IPS-18c (cell line): Measurements from ENCODE around the gene NEK5.

Source experiments
- H3K4me3 ChIP-seq: 2 replicates; pipeline ENCODE4 v1.7.0; 2013; ENCODE audit warnings: low read depth, mild to moderate bottlenecking, low read length, moderate library complexity; ENCODE audit not compliant: insufficient read depth
- H3K9me3 ChIP-seq: one replicate; pipeline ENCODE4 v1.6.1; 2013; ENCODE audit warnings: mild to moderate bottlenecking, low read length, moderate library complexity; ENCODE audit not compliant: control insufficient read depth, insufficient read depth

Gene NEK5

DNA sequence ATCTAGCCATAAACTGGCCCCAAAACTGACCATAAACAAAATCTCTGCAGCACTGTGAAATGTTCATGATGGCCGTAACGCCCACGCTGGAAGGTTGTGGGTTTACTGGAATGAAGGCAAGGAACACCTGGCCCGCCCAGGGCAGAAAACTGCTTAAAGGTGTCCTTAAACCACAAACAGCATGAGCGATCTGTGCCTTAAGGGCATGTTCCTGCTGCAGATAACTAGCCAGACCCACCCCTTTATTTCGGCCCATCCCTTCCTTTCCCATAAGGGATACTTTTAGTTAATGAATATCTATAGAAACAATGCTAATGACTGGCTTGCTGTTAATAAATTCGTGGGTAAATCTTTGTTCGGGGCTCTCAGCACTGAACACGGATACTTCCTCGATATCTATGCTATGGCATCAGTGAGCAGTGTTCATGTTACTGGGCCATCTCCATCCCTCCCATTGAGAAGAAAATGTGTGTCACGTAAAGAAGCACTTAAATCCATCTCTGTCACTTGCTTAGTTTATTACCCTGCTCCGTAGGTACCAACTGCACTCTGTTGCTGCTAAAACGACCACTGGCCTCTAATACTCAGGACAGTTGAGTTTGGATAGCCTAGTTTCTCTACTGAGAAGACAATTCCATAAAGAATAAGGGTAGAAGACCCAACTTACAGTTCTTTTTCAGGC lies 122.9 kb downstream of the NEK5 start:
- Histone ChIP-seq H3K9me3 (peaks cover 2% of the 10 kb centered on the region), H3K4me3 (no peak overlapping the region)

DNA sequence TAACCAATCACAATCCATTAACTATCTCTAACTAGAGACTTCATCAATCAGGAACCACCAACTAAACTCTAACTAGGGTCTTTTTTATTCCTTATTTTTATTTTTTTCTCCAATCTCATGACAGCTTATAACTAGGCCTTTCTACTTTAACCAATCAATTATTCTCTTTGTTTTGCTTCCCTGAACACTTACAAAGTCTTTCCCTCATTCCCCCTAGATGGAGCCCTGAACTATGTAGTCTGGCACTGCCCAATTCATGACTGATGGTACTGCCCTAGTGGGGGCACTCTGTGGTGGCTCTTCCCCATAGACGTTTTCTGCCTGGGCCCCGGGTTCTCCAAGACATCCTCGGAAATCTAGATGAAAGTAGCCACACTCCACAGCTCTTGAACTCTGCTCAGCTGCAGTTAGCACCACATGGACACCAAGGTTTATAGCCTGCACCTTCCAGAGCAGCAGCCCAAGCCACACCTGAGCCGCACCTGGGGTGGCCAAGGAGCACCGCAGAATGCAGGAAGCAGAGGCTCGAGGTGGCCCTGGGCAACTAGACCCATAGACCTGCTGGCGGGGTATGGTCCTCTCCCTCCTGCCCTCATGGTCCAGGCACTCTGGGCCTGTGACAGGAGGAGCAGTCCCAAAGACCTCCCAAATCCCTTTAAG lies 124.2 kb downstream of the NEK5 start:
- H3K9me3 ChIP-seq = peaks cover 2% of the 10 kb centered on the region
- H3K4me3 ChIP-seq = no peak overlapping the region

DNA sequence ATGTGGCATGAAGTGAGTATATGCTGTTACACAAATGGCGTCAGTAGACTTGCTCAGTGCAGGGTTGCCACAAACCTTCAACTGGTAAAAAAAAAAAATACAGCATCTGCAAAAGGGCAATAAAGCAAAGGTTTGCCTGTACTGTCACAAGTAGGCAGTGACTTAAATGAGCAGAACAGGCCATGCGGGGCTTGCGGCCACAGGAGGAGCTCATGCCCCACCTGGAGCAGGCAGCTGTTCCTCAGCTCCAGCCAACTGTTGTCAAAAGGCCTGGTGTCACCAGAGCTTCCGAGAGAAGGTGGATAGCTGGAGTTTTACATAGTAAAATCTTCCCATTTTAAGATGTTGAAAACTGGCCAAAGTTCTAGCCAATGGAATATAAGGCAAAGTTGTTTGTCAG lies 125.3 kb downstream of the NEK5 start:
- H3K4me3 ChIP-seq = no peak overlapping the region
- peaks cover 2% of the 10 kb centered on the region for H3K9me3 ChIP-seq

DNA sequence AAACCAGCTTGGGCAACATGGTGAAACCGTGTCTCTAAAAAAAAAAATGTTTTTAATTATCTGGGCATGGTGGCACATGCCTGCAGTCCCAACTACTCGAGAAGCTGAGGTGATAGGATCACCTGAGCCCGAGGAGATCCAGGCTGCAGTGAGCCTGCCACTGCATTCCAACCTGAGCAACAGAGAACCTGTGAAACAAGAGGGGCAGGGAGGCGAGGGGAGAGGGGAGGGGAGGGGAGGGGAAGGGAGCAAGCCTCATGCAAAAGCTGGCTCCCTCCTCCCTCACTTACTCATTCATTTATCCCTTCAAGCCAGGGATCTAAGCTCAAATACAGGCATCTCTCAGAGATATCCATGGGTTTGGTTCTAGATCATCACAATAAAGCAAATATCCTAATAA lies 126.5 kb downstream of the NEK5 start:
- Histone ChIP-seq H3K4me3 (no peak overlapping the region), H3K9me3 (peaks cover 2% of the 10 kb centered on the region)

DNA sequence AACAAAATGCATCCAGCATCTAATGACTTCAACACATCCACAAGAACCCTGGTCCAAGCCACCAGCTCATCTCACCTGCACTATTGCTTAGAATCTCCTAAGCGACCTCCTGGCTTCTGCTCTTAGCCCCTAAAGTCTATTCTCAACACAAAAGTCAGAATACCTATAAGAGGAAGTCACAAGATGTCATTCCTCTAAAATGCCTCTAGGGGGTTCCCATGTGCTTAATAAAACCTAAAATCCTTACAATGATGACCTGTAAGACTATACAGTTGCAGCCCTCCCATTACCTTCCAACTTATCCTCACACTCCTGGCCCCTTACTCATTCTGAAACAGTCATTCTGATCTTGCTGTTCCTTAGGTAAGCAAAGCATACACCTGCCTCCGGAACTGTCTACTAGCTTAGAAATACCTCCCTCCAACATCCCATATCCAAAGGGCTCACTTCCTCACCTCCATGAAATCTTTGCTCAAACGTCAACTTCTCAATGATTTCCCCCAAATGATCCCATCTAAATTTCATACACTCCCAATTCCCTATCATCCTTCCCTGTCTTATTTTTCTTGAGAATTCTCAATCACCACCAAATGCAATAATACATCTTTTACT lies 127.6 kb downstream of the NEK5 start:
- Histone ChIP-seq H3K9me3 (no peaks in the 10 kb centered on the region), H3K4me3 (no peak overlapping the region)

DNA sequence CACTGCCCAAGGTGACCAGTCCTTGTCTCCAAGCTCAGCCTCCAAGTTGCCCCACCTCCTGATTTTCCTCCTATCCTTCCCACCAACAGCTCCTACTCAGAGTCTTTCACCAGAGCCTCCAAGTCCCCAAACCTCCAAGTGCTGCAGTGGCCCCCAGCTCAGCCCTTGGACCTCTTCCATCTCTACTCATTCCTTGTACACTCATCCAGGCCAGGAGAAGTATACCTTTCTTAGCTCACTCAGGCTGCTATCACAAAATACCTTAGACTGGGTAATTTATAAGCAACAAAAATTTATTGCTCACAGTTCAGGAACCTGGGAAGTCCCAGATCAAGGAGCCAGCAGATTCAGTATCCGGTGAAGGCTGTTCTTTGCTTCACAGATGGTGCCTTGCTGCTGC lies 129.0 kb downstream of the NEK5 start:
- H3K4me3 ChIP-seq = no peak overlapping the region
- no peaks in the 10 kb centered on the region for H3K9me3 ChIP-seq

DNA sequence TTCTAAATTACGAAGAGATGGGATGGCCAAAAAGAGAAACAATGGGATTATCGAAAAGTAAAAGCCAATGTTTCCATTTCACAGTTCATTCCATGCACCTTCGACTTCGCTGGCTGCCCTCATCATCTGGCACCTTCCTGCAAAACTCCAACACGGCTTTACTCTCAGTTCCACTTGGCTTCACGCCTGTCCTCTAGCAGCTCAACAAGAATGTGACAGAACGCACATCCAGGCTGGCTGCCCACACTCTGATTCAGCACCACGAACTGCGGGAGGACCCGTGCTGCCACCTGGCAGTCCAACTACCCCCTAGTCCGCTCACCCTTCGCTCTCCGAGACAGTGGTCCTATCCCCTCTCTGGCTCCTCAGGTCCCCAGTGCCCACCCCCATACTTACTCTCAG lies 129.4 kb downstream of the NEK5 start:
- Histone ChIP-seq H3K9me3 (no peaks in the 10 kb centered on the region), H3K4me3 (no peak overlapping the region)

DNA sequence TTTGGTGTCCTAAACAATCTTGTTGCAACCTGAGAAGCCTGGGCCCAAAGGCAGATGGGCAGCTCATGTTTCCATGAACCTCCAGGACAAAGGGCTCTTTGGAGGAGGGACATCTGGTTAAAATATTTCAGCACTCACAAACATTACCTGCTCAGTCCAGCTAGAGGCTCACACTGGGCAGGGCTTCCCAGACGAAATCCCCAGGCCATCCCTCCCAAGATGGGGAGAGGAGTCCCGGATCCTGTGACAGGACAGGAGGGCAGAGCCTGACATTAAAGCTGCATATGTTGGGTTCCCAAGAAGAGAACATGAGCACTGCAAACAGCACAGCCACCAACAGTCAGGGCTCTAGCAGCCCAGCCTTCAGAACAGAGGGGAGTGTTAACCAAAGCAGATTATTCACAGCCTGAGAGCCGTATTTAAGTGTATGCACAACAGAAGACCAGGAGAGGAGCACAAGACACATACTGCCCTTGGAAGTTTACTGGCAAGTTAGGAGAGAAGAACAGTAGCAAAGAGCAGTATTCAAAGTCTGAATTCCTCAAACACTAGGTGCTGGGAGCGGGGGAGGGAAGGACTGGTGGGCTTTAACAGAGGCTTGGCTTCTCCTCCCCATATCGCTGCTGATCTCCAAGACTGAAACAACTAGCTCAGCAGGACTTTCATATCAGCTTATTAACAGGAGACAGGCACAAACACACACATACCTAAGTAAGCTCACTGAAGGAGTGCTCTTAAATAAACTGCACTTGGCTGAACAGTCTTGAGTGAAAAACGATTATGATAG lies 130.0 kb downstream of the NEK5 start:
- Histone ChIP-seq H3K4me3 (no peak overlapping the region), H3K9me3 (no peaks in the 10 kb centered on the region)

DNA sequence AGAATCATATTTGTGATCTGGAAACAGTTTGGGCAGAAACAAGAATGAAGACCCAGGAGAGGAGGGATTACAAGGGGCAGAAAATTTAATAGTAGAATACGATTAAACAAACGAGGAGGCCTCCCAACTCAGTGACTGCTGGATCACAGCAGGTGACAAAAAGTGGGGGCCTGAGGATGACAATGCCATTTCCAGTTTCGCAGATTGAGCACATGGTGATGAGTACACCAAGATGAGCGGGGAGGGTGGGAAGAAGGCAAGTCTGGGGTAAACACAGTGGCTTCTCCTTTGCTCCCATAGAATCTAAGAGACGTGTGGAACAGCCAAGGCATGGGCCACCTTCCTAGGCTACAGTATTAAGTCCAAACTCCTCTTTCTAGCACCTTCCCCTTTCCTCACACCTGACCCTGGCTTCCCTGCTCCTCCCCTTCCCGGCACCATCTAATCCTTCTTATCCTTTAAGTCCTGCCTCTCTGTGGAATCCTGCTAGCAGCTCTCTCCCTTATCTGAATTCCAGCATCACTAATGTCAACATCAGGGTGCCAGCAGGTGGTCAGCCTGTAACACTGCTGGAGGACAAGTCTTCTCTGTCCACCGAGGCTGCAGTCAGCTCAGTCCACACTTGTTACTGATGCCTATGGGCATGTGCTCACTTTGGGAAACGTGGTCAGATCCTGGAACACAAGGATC lies 131.1 kb downstream of the NEK5 start:
- Histone ChIP-seq H3K4me3 (no peak overlapping the region), H3K9me3 (no peaks in the 10 kb centered on the region)

DNA sequence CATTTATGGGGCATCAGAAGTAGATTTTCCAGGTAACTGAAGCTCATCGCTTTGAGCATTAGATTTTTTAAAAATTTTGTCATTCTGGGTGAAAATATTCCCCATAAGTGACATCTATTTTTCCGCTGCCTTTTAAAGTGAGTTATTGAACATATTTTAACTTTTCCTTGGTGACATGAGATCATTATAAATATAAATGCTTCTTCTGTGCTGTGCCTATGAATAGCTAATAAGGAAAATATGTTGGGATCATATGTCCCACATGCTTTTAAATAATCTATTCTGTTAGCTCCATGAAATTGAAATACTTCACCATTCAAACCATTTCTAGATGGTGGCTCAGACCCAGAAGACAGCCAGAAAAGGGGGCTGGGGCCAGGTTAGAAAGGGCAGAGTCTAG lies 131.7 kb downstream of the NEK5 start:
- H3K9me3 ChIP-seq = no peaks in the 10 kb centered on the region

DNA sequence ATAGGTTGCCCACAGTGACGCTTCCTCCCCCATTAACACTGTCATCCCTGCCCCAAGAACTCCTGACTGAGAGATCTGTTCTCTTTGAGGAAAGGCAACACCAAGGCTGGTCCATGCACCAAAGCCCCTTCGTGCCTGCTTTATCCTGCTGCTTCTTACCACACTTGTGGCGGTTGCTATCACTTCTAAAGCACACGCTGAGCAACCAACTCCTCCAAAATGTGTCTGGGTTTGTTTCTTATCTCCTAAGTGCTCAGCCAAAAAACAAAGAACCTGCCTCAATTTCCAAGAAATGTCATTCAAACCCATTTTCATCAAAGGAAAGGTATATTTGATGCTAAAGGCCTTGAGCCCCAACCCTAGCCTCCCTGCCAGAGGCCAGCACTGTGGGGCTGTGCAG lies 132.2 kb downstream of the NEK5 start:
- Histone ChIP-seq H3K9me3 (no peaks in the 10 kb centered on the region), H3K4me3 (no peak overlapping the region)

More for the DNA sequence above, 131.7 kb downstream of the NEK5 start:
- H3K4me3 ChIP-seq = no peak overlapping the region

DNA sequence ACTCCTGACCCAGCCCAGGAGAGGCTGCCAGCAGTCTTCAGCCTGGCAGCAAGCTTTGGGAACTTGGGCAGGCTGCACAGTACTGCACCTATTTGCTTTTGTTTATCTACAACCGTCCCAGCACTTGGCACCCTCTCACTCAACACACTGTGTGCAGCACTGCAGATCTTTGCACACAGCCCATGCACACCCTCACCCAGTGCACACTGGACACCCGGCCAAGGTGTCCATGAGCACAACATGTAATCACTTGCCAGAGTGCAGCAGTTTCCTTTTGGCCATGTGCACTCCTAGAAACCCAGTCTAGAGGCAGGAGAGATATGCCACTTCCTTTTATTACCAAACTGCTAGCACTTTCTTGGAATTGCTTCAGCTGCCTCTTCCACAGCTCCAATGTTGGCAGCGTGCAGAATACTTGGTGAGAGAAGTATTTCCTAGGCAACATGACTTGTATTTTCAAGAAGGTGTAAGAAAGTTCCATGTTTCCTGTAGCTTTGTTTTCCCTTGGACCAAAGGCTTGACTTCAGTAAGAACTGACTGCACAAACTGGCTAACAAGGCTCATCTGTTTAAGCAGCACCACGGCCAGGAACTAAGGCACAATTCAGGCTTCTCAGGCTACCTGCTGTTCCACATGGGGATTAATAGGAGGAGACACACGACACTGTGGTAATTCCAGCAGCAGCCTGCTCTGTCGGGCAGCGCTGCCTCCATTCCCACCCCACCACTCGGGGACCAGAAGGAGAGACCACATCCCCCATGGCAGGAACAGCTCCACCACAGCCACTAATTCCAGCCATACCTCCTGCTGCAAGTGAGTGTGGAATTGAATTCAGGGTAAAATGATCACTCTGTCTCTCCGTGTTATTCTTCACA lies 133.0 kb downstream of the NEK5 start:
- Histone ChIP-seq H3K4me3 (no peak overlapping the region), H3K9me3 (no peaks in the 10 kb centered on the region)

DNA sequence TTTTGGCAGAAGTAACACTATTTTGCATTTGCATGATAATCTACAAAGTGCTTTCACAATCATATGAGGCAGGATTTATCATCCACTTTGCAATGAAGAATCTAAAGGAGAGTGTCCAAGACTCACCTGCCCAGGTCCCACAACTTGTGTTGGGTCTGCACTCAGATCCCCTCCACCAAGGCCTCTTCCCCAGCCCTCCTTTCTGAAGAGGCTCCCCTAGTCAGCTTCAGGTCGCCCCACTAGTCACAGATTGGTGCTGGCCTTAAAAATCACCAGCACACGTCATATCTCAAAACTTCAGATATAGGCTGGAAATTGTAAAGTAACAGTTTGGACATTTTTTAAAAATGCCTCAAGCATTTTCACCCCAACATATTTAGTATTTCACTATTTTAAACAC lies 135.2 kb downstream of the NEK5 start:
- H3K4me3 ChIP-seq = no peak overlapping the region
- no peaks in the 10 kb centered on the region for H3K9me3 ChIP-seq

DNA sequence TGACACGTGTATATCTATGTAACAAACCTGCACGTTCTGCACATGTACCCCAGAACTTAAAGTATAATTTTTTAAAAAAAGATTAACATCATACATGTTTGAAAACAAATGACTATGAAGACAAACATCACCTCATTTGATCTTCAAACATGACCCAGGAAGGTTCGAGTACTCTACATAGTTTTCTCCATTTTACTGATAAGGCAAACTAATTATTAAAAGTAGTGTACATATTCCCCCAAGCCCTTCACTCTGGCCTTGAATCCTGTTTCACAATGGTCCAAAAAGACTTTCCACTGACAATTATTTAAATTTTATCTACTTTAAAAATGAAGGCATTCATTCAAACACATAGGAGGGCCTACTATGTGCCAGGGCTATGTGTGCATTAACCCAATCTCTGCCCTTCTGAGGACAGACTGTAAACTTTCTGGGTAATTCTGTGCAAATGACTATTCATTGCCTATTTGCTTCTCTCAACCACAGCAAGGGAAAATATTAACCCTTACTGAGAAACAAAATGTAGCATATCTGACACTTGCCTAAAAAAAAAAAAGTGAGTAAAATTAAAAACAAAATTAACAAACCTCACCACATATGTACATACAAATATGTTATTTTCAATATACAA lies 139.8 kb downstream of the NEK5 start:
- Histone ChIP-seq H3K4me3 (no peak overlapping the region), H3K9me3 (no peaks in the 10 kb centered on the region)
